Heart right ventricle (tissue), 16 donors: ENCODE data around the gene SIRT3. TPM values are rescaled to one million over a fixed set of nuclear protein-coding genes. Genes with fewer than 3 reads are reported as not detected.
A peak's percentile ranks its signal among the peaks of the same experiment; 100 is the strongest.

Experiments
- ATAC-seq, 8 donors: fragments of 200-7000 bp; cut with Tn5 transposase; one replicate each; pipeline ENCODE4 v1.9.1; 2020; ENCODE audit warnings: mild to moderate bottlenecking in 8 of 8, moderate library complexity in 8 of 8, moderate number of reproducible peaks in 1 of 8
- DNase-seq, 2 donors: peaks; one replicate each; pipeline ENCODE4 v3.0.0-alpha.2; 2020
- H3K27ac ChIP-seq, 10 donors: fragments of 200-600 bp; sonication (generic) in 2 of 10; one replicate each; pipeline versions ENCODE4 v1.5.0 to v1.8.0; 2020 to 2022; ENCODE audit warnings: mild to moderate bottlenecking in 3 of 10
- H3K27me3 ChIP-seq, 7 donors: fragments of 200-600 bp; one replicate each; pipeline ENCODE4 v1.8.0; 2021 to 2022; ENCODE audit warnings: mild to moderate bottlenecking in 2 of 7
- H3K36me3 ChIP-seq, 9 donors: fragments of 200-600 bp; sonication (generic) in 1 of 9; one replicate each; pipeline versions ENCODE4 v1.5.0 to v1.8.0; 2020 to 2022; ENCODE audit warnings: mild to moderate bottlenecking in 2 of 9
- H3K4me1 ChIP-seq, 9 donors: fragments of 200-600 bp; sonication (generic) in 1 of 9; one replicate each; pipeline versions ENCODE4 v1.5.0 to v1.8.0; 2020 to 2022; ENCODE audit warnings: mild to moderate bottlenecking in 4 of 9
- H3K4me3 ChIP-seq, 10 donors: fragments of 200-600 bp; sonication (generic) in 2 of 10; one replicate each; pipeline versions ENCODE4 v1.5.0 to v1.8.0; 2020 to 2022; ENCODE audit warnings: mild to moderate bottlenecking in 7 of 10, moderate library complexity in 2 of 10
- H3K9me3 ChIP-seq, 11 donors: fragments of 200-600 bp in 10 of 11; sonication (generic) in 2 of 11; one replicate each; pipeline versions ENCODE4 v1.5.0 to v1.8.0; 2013 to 2022; ENCODE audit warnings: mild to moderate bottlenecking in 2 of 11, control low read depth in 1 of 11, moderate library complexity in 1 of 11
- WGBS, 2 donors: extraction: QIAGEN DNeasy Blood & Tissue Kit; methylation state at CpG; one replicate each; pipeline ENCODE4 v1.1.7; 2013; ENCODE audit warnings: inconsistent platforms in 1 of 2; 5-methylcytosine and 5-hydroxymethylcytosine counted together
- intact Hi-C, 10 donors: fragments of 100-400 bp; cut with DNase I; formaldehyde crosslinking; loops; one replicate each; pipeline versions ENCODE4 v1.11.1 to v1.14.2; 2022
- polyA plus RNA-seq, 2 donors: library from polyadenylated mRNA; stranded (reverse); fragments of 200-250 nt; gene quantifications; one replicate each; pipeline ENCODE4 v1.2.3, GENCODE V29; 2013
- total RNA-seq, 10 donors: library from RNA; stranded (reverse); fragmentation: NEBNext Ultra II Directional in 3 of 10; extraction: Animal tissue kit (Norgen Biotek cat#: 25700) in 3 of 10; gene quantifications; one replicate each; pipeline versions ENCODE4 v1.2.1 to v1.2.4, GENCODE V29; 2021 to 2023
- TF ChIP-seq, protein P1 (sequence below), 9 donors: fragments of 200-600 bp; sonication (generic) in 2 of 9; IDR thresholded peaks; one replicate each; pipeline versions ENCODE4 v1.5.0 to v1.8.0; 2021 to 2022; ENCODE audit warnings: antibody characterized with exemption in 9 of 9, mild to moderate bottlenecking in 5 of 9, moderate library complexity in 1 of 9
- donor health status: Arrhythmogenic right ventricular cardiomyopathy.
- donor health status: ischemic (EF 13 %, LVEDD 7.1; RV severe dilation, severe dysfunction).
- donor health status: healthy with polysubstance abuse.
- donor health status: DM: no; HTN: yes; CAD: no.
- donor health status: DM: no; HTN: no; CAD: no.
- donor health status: ischemic (EF 25% LVEDD 6.9; RV normal size, moderate dysfunction).
- donor health status: ischemic (EF 25% LVEDD 5.7; RV mildly dilated, moderate dysfunction).
- donor health status: healthy.
- donor health status: DM: yes; HTN: yes; CAD: no.
- donor health status: Ischemic cardiomyopathy.
- donor health status: ischemic (EF 35%, LVEDD 5.7; RV mildly dilated, moderate dysfunction).
- donor health status: nonischemic (EF 11% LVEDD 7.7; RV severe dilation, severe dysfunction).
- donor health status: DM: yes; HTN: yes; CAD: no.
- donor health status: PGD.
- donor health status: ischemic (EF 29% LVEDD 5.4; RV normal size, mild dysfunction).
- donor health status: nonischemic (EF 23%, LVEDD 6.1; RV moderate dilation, normal function).

Gene SIRT3
- total and polyA plus RNA-seq, 12 donors, result 18.5 to 50.2 (median 34.9) TPM

DNA sequence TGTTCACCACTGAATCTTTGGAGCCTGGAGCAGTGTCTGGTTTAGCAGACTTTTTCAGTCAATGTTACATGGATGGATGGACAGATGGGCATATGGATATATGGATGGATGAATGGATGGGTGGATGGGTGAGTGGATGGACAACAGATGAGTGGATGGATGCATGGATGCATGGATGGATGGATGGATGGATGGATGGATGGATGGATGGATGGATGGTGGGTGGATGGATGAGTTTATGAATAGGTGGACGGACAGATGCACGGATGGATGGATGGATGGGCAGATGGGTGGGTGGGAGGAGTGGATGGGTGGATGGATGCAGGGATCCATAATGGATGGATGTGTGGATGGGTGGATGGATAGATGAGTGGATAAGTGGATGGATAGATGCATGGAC is 19.7 kb upstream of the SIRT3 start:
- peaks cover 0 to 10% (median 0%) of the 10 kb centered on the region in 7 donors for H3K27me3 ChIP-seq
- no peaks in the 10 kb centered on the region for H3K4me1 ChIP-seq
- intact Hi-C loops, result loop anchor here in 4 of 10 donors (5.0 to 10.0 kb wide), 4 partner anchors 59 to 119 kb away; partner anchors contain the start of genes B4GALNT4 (in 2 of the 4) and IFITM1 (in 1 of the 4)
- DNase-seq (no peak), ATAC-seq (no peak)
- no peaks in the 10 kb centered on the region for H3K9me3 ChIP-seq
- TF ChIP-seq, protein P1, sequence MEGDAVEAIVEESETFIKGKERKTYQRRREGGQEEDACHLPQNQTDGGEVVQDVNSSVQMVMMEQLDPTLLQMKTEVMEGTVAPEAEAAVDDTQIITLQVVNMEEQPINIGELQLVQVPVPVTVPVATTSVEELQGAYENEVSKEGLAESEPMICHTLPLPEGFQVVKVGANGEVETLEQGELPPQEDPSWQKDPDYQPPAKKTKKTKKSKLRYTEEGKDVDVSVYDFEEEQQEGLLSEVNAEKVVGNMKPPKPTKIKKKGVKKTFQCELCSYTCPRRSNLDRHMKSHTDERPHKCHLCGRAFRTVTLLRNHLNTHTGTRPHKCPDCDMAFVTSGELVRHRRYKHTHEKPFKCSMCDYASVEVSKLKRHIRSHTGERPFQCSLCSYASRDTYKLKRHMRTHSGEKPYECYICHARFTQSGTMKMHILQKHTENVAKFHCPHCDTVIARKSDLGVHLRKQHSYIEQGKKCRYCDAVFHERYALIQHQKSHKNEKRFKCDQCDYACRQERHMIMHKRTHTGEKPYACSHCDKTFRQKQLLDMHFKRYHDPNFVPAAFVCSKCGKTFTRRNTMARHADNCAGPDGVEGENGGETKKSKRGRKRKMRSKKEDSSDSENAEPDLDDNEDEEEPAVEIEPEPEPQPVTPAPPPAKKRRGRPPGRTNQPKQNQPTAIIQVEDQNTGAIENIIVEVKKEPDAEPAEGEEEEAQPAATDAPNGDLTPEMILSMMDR (IDR thresholded peaks at IDR 0.05), result no peak
- H3K27ac ChIP-seq, result no peak overlapping the region
- H3K36me3 ChIP-seq, result peaks cover 0 to 34% (median 23%) of the 10 kb centered on the region in 9 donors
- H3K4me3 ChIP-seq, result no peak overlapping the region
- WGBS, 2 donors, result 85 to 97% methylated on average over 2 of the region's 2 CpGs

DNA sequence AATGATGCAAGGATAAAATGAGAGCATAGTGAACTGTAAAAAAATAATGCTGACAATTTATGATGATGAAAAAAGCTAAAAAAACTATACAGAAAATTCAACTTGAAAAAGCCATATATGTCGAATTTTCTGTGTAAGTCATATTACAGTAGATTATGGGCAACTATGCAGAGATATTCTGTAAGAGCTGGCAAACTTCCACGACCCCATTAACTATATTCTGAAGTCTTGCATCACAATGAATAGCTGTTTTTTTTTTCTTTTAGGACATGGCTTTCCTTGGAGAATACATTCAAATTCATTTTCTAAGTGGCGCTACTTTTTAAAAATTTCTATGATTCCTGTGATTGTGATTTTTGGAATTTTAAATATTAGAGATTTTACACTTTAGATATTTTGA is 19.0 kb upstream of the SIRT3 start:
- Histone ChIP-seq H3K27me3 (peaks cover 0 to 10% (median 0%) of the 10 kb centered on the region in 7 donors), H3K4me3 (no peak overlapping the region), H3K36me3 (peaks cover 0 to 40% (median 26%) of the 10 kb centered on the region in 9 donors), H3K9me3 (no peaks in the 10 kb centered on the region), H3K27ac (no peak overlapping the region), H3K4me1 (no peaks in the 10 kb centered on the region)
- WGBS, 2 donors, result 56 to 58% methylated on average over 3 of the region's 3 CpGs
- ATAC-seq, result no peak
- TF ChIP-seq, protein P1 (IDR thresholded peaks at IDR 0.05), result no peak
- intact Hi-C loops, result loop anchor here in 4 of 10 donors (5.0 to 10.0 kb wide), 4 partner anchors 60 to 120 kb away; partner anchors contain the start of genes B4GALNT4 (in 2 of the 4) and IFITM1 (in 1 of the 4)
- DNase-seq, result no peak

DNA sequence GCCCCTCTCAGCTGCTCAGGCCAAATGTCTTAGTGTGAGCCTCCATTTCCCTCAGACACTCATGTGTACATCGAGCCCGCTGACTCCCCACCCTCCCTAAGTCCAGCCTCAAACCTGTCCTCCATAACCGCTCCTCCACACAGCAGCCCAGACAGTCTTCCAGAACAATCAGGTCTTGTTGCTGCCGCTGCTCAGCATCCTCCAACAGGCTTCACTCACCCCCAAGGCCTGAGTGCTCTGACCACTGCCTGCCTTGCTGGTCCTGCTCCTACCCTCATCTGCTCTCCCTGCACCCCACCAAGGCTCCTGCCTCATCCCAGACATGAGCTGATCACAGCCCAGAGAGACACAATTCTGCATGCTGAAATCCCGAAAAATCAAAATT is 17.7 kb upstream of the SIRT3 start:
- whole genome bisulfite sequencing, 2 donors, result 89 to 95% methylated on average over 5 of the region's 5 CpGs
- Histone ChIP-seq H3K36me3 (peaks cover 0 to 53% (median 31%) of the 10 kb centered on the region in 9 donors), H3K4me3 (no peak overlapping the region), H3K27ac (no peak overlapping the region), H3K4me1 (no peaks in the 10 kb centered on the region), H3K27me3 (peaks cover 0 to 3% (median 0%) of the 10 kb centered on the region in 7 donors), H3K9me3 (no peaks in the 10 kb centered on the region)
- DNase-seq (no peak), ATAC-seq (no peak)
- TF ChIP-seq, protein P1 (IDR thresholded peaks at IDR 0.05), result no peak
- intact Hi-C loops, result loop anchor here in 3 of 10 donors (5.0 to 10.0 kb wide), 4 partner anchors 33 to 121 kb away; partner anchors contain the start of genes B4GALNT4 (in 2 of the 3), IFITM1 (in 1 of the 3) and PGGHG (in 1 of the 3)

DNA sequence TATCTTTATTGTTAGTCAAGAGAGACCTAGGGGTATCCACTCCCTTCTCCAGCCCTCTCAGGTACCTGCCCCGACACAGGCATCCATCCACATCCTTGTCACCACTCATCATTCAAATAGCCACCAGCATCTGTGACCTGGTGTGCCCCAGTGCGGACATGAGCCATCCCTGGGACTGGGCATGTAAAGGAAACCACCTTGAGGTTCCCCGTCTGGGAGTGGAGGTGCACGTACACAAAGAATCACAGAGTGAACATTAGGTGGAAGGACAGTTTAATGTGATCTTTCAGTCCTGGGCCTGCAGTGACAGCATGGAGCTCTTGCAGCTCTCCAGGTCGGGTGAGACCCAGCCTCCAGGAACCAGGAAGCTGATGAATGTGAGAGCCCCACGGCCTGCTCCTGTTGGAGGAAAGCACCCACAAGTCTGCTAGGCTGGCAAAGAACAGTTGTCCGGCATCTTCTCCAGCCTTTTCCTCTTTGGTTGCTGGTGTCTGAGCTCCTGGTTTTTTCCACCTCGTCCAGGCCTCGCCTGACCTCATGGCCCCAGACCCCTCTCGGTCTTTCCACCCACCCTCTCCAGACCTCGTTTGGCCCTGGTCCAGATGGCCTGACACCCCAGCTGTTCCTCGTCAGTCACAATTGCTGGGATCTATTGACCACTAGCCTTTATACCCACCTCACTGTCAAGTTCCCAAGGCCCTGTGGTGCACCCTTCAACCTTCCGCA is 17.2 kb upstream of the SIRT3 start:
- DNase-seq, result no peak
- intact Hi-C loops, result loop anchor here in 3 of 10 donors (5.0 to 10.0 kb wide), 4 partner anchors 34 to 121 kb away; partner anchors contain the start of genes B4GALNT4 (in 2 of the 3), IFITM1 (in 1 of the 3) and PGGHG (in 1 of the 3)
- TF ChIP-seq, protein P1 (IDR thresholded peaks at IDR 0.05), result no peak
- H3K27me3 ChIP-seq, result peaks cover 0 to 3% (median 0%) of the 10 kb centered on the region in 7 donors
- peak in 1 of 8 donors; percentile 11 for ATAC-seq
- H3K4me3 ChIP-seq, result no peak overlapping the region
- peaks cover 3 to 59% (median 37%) of the 10 kb centered on the region in 9 donors for H3K36me3 ChIP-seq
- no peaks in the 10 kb centered on the region for H3K9me3 ChIP-seq
- H3K27ac ChIP-seq, result no peak overlapping the region
- 71 to 74% methylated on average over 13 of the region's 13 CpGs for WGBS, 2 donors
- no peaks in the 10 kb centered on the region for H3K4me1 ChIP-seq
